B cell (primary cell): ENCODE data around the gene HSD17B12. TPM values are rescaled to one million over a fixed set of nuclear protein-coding genes. Genes with fewer than 3 reads are reported as not detected.

Experiments
- ATAC-seq: fragments of 200-7000 bp; cut with Tn5 transposase; one replicate; pipeline ENCODE4 v1.10.0; 2021; ENCODE audit warnings: low read depth, mild to moderate bottlenecking, moderate number of reproducible peaks, moderate library complexity
- CTCF ChIA-PET: fragments of 350-600 bp; sonication (Branson Sonifier 250); formaldehyde crosslinking; loops from one replicate; lab custom pipeline; 2021; ENCODE audit warnings: antibody characterized with exemption, inconsistent platforms; lab: Charles Lee
- POLR2A ChIA-PET: fragments of 350-600 bp; sonication (Branson Sonifier 250); formaldehyde crosslinking; loops from one replicate; lab custom pipeline; 2021; ENCODE audit warnings: antibody characterized with exemption; lab: Charles Lee
- DNase-seq: peaks from one replicate; pipeline ENCODE4 v3.0.0; 2013
- H2AFZ ChIP-seq: 2 replicates; pipeline ENCODE4 v1.6.1; 2012; ENCODE audit warnings: mild to moderate bottlenecking, low read depth, low read length; ENCODE audit not compliant: insufficient read depth, poor library complexity, severe bottlenecking
- H3K27ac ChIP-seq, 2 donors: 1 replicate in 1 of 2; 2 replicates in 1 of 2; pipeline ENCODE4 v1.5.1; 2012 to 2013; ENCODE audit warnings: low read length in 2 of 2, mild to moderate bottlenecking in 2 of 2, moderate library complexity in 1 of 2
- H3K27me3 ChIP-seq, 4 experiments: fragments of 200-600 bp in 1 of 4; sonication (generic) in 1 of 4; replicated peaks in 1 of 4; 1 replicate in 2 of 4; 2 replicates in 2 of 4; pipeline versions ENCODE4 v1.6.1 to v1.7.0; 2013 to 2016; ENCODE audit warnings: low read length in 3 of 4, mild to moderate bottlenecking in 2 of 4, mixed read lengths in 1 of 4, moderate library complexity in 1 of 4; ENCODE audit not compliant: insufficient read depth in 4 of 4, control insufficient read depth in 3 of 4; ENCODE audit errors: control extremely low read depth in 1 of 4
- H3K36me3 ChIP-seq, 2 experiments: replicated peaks in 1 of 2; 1 replicate in 1 of 2; 2 replicates in 1 of 2; pipeline versions ENCODE4 v1.6.1 to v1.7.1; 2013; ENCODE audit warnings: low read length in 1 of 2; ENCODE audit not compliant: insufficient read depth in 2 of 2, control insufficient read depth in 1 of 2; ENCODE audit errors: control extremely low read depth in 1 of 2, extremely low read depth in 1 of 2
- H3K4me1 ChIP-seq, 2 donors: fragments of 200-600 bp in 1 of 2; sonication (generic) in 1 of 2; 1 replicate in 1 of 2; 2 replicates in 1 of 2; pipeline versions ENCODE4 v1.5.1 to v1.6.1; 2013 to 2017; ENCODE audit warnings: low read length in 2 of 2; ENCODE audit not compliant: control insufficient read depth in 2 of 2, insufficient read depth in 2 of 2
- H3K4me2 ChIP-seq: replicated peaks from 2 replicates; pipeline ENCODE3; 2012; ENCODE audit warnings: mild to moderate bottlenecking, low read depth, low read length; ENCODE audit not compliant: poor library complexity, severe bottlenecking
- H3K4me3 ChIP-seq, 5 experiments: fragments of 200-600 bp in 1 of 5; sonication (generic) in 1 of 5; 1 replicate in 3 of 5; 2 replicates in 2 of 5; pipeline versions ENCODE4 v1.5.1 to v1.7.0; 2011 to 2016; ENCODE audit warnings: low read length in 4 of 5, mild to moderate bottlenecking in 4 of 5, low read depth in 2 of 5, control low read depth in 1 of 5, moderate library complexity in 1 of 5; ENCODE audit not compliant: insufficient read depth in 1 of 5; ENCODE audit errors: control extremely low read depth in 1 of 5, extremely low read depth in 1 of 5
- H3K79me2 ChIP-seq: fragments of 200-600 bp; sonication (generic); one replicate; pipeline ENCODE4 v1.6.0; 2016; ENCODE audit warnings: low read length; ENCODE audit not compliant: control insufficient read depth, insufficient read depth
- H3K9ac ChIP-seq: fragments of 200-600 bp; sonication (generic); 2 replicates; pipeline ENCODE4 v1.6.1; 2017; ENCODE audit warnings: mild to moderate bottlenecking, low read length, moderate library complexity
- H3K9me3 ChIP-seq, 3 donors: one replicate each; pipeline versions ENCODE4 v1.6.1 to v1.7.1; 2013; ENCODE audit warnings: low read length in 2 of 3; ENCODE audit not compliant: control insufficient read depth in 2 of 3, insufficient read depth in 1 of 3; ENCODE audit errors: control extremely low read depth in 1 of 3
- H4K20me1 ChIP-seq: 2 replicates; pipeline ENCODE4 v1.6.0; 2012; ENCODE audit warnings: mild to moderate bottlenecking, low read length; ENCODE audit not compliant: insufficient read depth, control insufficient read depth, poor library complexity, severe bottlenecking
- H3K27ac Mint-ChIP-seq: one replicate; pipeline ENCODE4 v1.8.0; 2021; ENCODE audit warnings: mixed read lengths
- H3K27me3 Mint-ChIP-seq: one replicate; pipeline ENCODE4 v1.8.0; 2021; ENCODE audit warnings: mixed read lengths
- H3K4me1 Mint-ChIP-seq: one replicate; pipeline ENCODE4 v1.8.0; 2021; ENCODE audit warnings: mixed read lengths
- H3K4me3 Mint-ChIP-seq: one replicate; pipeline ENCODE4 v1.8.0; 2021; ENCODE audit warnings: mixed read lengths
- H3K9me3 Mint-ChIP-seq: one replicate; pipeline ENCODE4 v1.8.0; 2022; ENCODE audit warnings: mixed read lengths; ENCODE audit not compliant: insufficient read depth
- EZH2 ChIP-seq: IDR thresholded peaks from 2 replicates; pipeline ENCODE4 v1.6.1; 2012; ENCODE audit warnings: borderline replicate concordance, low read depth, mild to moderate bottlenecking, moderate library complexity, low read length; ENCODE audit not compliant: insufficient read depth, poor library complexity, severe bottlenecking
- WGBS: methylation state at CpG from one replicate; pipeline ENCODE4 v1.1.5; 2013; ENCODE audit warnings: missing lambda C conversion rate; ENCODE audit not compliant: insufficient coverage; 5-methylcytosine and 5-hydroxymethylcytosine counted together
- intact Hi-C: fragments of 100-400 bp; cut with micrococcal nuclease; formaldehyde crosslinking; loops from one replicate; pipeline ENCODE4 v1.10.0; 2022
- polyA plus RNA-seq: library from polyadenylated mRNA; depleted of rRNA; stranded (reverse); fragments of >200 nt; gene quantifications from 2 replicates; pipeline ENCODE4 v1.2.3, GENCODE V29; 2012
- total RNA-seq, 2 donors: library from RNA; stranded (reverse); fragments of 120-200 nt in 1 of 2; gene quantifications; 1 replicate in 1 of 2; 2 replicates in 1 of 2; pipeline versions ENCODE4 v1.2.3 to v1.2.4, GENCODE V29; 2013 to 2022
- TF ChIP-seq, protein P1 (sequence below): fragments of 200-600 bp; IDR thresholded peaks from one replicate; pipeline ENCODE4 v1.8.0; 2022; ENCODE audit warnings: antibody characterized with exemption, mild to moderate bottlenecking

HSD17B12 gene
- total and polyA plus RNA-seq, 2 donors (not counting 1 experiment from before 2014, with no cell fraction given) = 13.1 to 34.6 TPM

DNA sequence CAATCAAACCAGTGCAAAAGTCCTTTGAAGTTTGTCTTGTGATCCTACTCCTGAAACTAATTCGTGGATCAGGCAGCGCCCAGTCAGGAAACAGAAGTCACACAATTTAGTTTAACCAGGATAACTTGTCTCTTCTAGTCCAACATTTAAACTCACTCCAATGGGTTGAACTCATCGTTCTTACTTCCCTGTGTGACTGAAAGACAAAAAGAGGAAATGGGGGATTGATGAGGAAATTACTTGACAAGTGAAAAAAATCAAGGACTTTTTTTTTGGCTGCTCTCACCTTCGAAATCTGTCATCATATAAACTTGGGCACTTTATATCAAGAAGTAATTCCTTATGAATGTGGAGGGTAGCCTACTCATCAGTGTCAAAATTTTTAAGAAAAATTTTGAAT is 78.4 kb downstream of the HSD17B12 start:
- TF ChIP-seq EZH2 = no peak
- TF ChIP-seq, protein P1, sequence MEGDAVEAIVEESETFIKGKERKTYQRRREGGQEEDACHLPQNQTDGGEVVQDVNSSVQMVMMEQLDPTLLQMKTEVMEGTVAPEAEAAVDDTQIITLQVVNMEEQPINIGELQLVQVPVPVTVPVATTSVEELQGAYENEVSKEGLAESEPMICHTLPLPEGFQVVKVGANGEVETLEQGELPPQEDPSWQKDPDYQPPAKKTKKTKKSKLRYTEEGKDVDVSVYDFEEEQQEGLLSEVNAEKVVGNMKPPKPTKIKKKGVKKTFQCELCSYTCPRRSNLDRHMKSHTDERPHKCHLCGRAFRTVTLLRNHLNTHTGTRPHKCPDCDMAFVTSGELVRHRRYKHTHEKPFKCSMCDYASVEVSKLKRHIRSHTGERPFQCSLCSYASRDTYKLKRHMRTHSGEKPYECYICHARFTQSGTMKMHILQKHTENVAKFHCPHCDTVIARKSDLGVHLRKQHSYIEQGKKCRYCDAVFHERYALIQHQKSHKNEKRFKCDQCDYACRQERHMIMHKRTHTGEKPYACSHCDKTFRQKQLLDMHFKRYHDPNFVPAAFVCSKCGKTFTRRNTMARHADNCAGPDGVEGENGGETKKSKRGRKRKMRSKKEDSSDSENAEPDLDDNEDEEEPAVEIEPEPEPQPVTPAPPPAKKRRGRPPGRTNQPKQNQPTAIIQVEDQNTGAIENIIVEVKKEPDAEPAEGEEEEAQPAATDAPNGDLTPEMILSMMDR = no peak
- H3K27ac ChIP-seq = no peak overlapping the region
- no peak for ATAC-seq
- no peaks in the 10 kb centered on the region for H3K4me1 ChIP-seq
- H3K9me3 ChIP-seq = peaks cover 0 to 1% (median 0%) of the 10 kb centered on the region in 3 donors
- Mint-ChIP-seq H3K4me3 (no peak overlapping the region), H3K4me1 (no peaks in the 10 kb centered on the region), H3K27ac (no peak overlapping the region), H3K9me3 (no peaks in the 10 kb centered on the region), H3K27me3 (no peaks in the 10 kb centered on the region)
- intact Hi-C loops = no loop called here
- H3K9ac ChIP-seq = no peak overlapping the region
- H3K4me3 ChIP-seq = no peak overlapping the region
- POLR2A ChIA-PET = no interaction called here
- WGBS = 86% methylated on average over 2 of the region's 4 CpGs
- H2AFZ ChIP-seq = no peak overlapping the region
- peaks cover 5 to 17% of the 10 kb centered on the region in 2 experiments for H3K36me3 ChIP-seq
- no peak for DNase-seq
- no peaks in the 10 kb centered on the region for H4K20me1 ChIP-seq
- no peak overlapping the region for H3K4me2 ChIP-seq
- CTCF ChIA-PET = interaction anchor here (0.5 kb wide), 1 partner anchor 115 kb away, joined by 4 read pairs; no protein-coding TSS in a partner anchor
- no peaks in the 10 kb centered on the region for H3K27me3 ChIP-seq
- H3K79me2 ChIP-seq = no peaks in the 10 kb centered on the region

DNA sequence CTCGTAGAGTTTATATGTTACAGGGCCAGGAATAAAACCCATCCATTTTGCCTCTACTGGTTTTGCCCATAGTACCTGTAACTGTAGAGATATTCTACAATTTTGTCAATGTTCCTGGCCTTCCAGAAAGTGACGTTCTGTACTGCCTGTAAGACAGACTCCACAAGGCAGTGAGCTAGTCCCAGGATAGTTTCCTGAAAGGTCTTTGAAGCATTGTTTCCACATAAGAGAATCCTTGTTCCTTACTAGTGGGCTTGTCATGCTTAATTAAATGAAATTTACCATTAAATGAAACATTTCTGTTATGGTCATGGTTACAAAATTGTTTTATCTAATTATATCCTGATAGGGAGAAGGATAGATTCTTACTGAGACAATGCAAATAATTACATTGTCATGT is 80.4 kb downstream of the HSD17B12 start:
- Histone ChIP-seq H3K4me3 (no peak overlapping the region), H3K27me3 (no peaks in the 10 kb centered on the region), H3K9me3 (peaks cover 2 to 9% (median 4%) of the 10 kb centered on the region in 3 donors), H3K4me2 (no peak overlapping the region), H2AFZ (no peak overlapping the region), H3K27ac (no peak overlapping the region), H3K79me2 (no peaks in the 10 kb centered on the region), H3K9ac (no peak overlapping the region), H3K4me1 (no peaks in the 10 kb centered on the region), H4K20me1 (no peaks in the 10 kb centered on the region), H3K36me3 (peaks cover 4 to 6% of the 10 kb centered on the region in 2 experiments)
- WGBS = 100% methylated on average over 1 of the region's 2 CpGs
- ATAC-seq (no peak), DNase-seq (no peak)
- ChIA-PET CTCF (no interaction called here), POLR2A (no interaction called here)
- intact Hi-C loops = no loop called here
- TF ChIP-seq, protein P1 = no peak
- no peak for TF ChIP-seq EZH2
- peaks cover 7% of the 10 kb centered on the region for H3K9me3 Mint-ChIP-seq
- no peak overlapping the region for H3K27ac Mint-ChIP-seq
- H3K4me1 Mint-ChIP-seq = no peaks in the 10 kb centered on the region
- H3K27me3 Mint-ChIP-seq = no peaks in the 10 kb centered on the region
- no peak overlapping the region for H3K4me3 Mint-ChIP-seq
